HG03064 (cell line): ENCODE data around the gene COL27A1.

ENCODE experiments used
- ATAC-seq: cut with Tn5 transposase; IDR thresholded peaks from one replicate; pipeline ENCODE4 v1.9.1; 2021; ENCODE audit warnings: low read depth; ENCODE audit not compliant: unreplicated experiment

COL27A1 gene

GRCh38 chr9:114202849-114203248 is 47.5 kb downstream of the COL27A1 start:
- no peak for ATAC-seq

DNA sequence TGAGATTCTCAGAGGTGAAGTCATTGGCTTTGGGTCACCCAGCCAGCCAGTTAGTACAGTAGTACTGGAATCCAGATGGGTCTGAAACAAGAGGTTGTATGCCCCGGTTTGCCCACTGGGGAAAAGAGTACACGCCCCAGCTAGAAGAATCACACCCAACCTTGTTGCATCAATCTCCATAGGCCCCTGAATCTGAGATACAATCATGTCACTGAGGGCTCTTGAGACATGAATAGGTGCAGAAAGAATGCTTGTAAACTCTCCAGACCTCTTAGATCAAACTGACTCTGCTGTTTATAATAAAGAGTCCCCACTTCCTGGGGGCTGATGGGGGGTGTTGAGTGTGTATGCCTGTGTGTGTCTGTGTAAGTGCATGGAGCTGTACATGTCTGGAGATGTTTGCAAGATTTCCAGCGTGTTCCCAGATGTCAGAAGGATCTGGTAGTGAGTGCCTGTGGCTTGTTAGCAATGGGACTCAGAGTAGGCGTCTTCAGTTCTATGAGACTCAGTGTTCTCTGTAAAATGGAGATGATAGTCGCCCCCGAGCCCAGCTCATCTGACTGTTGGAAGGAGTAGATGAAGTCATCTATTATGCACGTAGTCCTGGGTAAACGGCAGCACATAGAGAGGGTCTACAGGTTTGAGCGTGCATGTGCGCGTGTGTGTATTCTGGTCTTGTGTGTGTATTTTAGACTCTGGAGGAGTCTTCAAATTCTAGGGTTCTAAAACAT is 48.2 kb downstream of the COL27A1 start:
- no peak for ATAC-seq

DNA sequence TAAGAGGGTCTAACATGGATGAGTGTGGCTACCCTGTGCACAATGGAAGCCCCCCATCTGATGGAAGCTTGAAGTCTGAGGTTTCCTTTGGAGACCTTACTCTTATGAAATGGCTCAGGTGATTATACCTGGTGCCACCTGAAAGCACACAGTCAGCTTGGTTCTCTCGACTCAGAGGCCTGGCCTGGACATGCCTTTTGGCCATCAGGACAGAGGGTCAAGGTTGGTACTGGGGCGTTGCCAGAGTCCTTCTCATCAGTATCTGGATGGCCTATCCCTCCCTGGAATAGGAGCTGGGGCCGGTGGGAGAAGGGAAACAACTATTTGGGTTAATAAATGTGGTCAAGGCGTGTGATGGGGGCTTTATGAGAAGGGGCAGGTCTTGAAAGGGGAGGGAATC is 48.9 kb downstream of the COL27A1 start:
- no peak for ATAC-seq

DNA sequence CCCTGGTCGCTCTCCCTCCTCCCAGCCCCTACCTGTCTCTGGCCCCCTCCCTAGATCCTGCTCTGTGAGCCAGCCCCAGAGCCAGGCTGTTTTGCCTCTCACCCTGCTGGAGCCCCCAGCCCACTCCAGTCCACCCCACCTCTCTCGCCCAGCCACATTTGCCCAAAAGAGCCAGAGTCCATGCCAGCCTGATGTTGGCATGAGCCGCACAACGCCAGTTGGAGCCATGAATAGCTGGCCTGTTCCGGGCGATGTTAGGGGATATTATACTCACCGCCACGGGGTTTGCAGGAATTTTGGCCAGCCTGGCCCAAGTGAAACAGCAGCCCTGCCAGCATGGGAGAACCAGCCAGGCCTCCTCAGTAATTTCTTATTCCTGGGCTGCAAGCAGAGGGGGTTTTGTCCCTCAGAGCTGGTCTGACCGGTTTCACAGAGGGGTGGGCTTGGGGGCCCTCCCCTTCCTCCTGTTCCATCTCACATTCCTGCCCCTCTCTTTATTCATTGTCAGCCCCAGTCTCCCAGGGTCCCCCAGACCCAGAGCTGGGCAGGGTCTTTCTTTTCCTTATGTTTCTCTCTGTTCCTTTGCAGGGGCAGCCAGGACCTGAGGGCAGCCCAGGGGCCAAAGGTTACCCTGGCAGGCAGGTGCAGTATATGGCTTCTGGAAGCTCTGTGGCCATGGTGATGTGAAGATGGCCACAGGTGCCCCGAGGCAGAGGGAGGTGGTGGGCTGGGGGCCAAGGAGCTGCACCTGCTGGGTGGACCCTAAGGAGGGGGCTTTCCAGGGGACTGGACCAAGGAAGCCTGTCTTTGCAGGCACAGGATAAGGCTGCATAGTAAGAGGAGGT is 50.1 kb downstream of the COL27A1 start:
- ATAC-seq: no peak

DNA sequence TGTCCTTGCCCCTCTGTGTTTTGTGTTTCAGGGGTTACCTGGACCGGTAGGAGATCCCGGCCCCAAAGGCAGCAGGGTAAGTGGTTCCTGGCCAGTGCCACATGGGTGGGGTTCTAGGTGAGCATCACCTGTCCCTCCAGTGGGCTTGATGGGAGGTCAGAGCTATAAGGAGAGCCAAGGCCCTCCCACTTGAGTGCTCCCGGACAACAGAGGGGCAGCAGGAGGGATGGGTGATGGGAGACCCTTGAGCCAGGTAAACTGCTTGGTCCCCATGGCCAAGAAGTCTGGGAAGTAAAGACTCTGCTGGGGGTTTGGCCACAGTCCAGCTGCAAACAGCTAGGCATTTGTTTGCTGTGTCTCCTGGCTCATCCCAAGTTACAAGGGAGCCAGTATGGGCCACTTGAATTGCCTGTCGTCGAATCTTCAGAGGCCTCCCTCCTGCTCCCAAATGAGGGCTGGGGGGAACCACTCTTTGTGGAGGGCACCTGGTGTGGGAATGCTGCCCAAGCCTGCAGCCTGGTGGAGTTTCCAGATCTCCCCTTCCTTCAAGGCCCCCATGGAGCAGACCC is 51.0 kb downstream of the COL27A1 start:
- ATAC-seq: no peak

DNA sequence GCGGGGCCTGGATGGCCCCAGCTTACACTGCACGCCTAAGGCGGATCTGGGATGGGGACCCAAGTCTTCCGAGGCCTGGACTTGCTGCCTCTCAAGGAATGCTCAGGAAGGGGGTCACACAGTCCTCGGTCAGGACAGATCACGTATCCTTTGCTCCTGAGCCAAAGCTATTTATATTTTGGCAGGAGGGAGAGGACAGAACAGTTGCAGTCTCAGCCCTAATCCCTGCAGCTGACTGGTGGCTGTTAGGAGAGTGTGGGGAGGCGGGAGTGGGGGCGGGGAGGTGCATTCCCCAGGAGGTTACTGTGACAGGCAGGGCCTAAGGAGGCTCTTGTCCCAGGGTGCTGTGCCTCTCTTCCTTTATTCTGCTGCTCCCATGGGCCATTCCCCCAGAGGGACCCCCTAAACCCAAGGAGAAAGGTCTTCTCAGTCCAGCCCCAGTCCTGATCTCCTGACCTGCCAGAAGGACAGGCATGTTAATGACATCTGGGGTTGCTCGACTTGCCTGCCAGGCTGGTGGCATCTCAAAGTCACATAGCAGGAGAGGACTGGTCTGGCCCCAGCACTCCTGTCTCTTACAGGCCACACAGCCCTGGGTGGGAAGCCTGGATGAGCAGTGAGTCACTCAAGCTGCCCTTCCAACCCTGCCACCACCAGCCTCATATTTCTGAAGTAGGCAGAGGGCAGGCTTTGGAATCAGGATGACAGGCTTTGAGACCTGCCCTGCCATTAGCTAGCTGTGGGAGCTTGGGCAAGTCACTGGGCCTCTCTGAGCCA is 51.9 kb downstream of the COL27A1 start:
- no peak for ATAC-seq

- ATAC-seq: no peak
These were observed 52.5 kb downstream of the COL27A1 start for GRCh38 chr9:114207845-114208244.

DNA sequence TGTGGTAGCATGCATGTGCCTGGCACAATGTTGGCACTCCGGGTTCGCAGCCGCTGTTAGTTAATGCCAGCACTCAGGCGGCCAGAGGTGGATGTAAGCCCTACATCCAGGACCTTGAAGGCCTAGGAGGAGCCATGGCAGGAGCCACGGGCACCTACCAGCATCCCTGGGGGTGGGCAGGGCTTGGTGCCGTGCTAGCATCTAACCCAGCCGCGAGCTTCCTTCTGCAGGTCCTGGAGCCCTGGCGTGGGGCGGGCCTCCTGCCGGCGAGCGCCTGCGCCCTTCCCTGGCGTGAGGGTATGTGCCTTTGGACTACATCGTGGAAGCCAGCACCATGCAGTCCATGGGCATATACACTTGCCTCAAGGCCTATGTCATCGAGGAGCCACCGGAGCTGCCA is 53.8 kb downstream of the COL27A1 start:
- ATAC-seq: no peak

- no peak for ATAC-seq
These were observed 54.8 kb downstream of the COL27A1 start for GRCh38 chr9:114210136-114210535.

GRCh38 chr9:114210691-114211276 is 55.4 kb downstream of the COL27A1 start:
- no peak for ATAC-seq

DNA sequence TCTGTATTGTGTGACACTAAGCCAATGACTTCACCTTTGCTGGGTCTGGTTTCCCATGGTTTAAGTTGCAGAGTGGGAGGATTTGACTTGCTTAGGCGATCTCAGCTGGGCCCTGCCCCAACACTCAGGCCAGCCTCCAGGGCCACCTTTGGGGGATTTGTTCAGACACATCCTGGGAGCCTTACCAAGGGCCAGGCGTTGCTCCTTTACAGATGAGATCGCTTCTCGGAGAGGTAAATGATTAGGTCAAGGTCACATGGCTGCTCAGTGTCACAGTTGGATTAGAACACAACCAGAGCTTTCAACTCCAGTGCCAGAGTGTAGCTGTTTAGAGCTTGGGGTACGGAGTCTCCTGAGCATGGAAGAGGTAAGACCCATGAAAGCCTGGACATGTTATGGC is 57.5 kb downstream of the COL27A1 start:
- no peak for ATAC-seq

GRCh38 chr9:114213566-114213965 is 58.2 kb downstream of the COL27A1 start:
- ATAC-seq: no peak

GRCh38 chr9:114214181-114214580 is 58.8 kb downstream of the COL27A1 start:
- ATAC-seq: no peak

- no peak for ATAC-seq
These were observed 59.5 kb downstream of the COL27A1 start for GRCh38 chr9:114214686-114215414.

- ATAC-seq: no peak
These were observed 60.7 kb downstream of the COL27A1 start for GRCh38 chr9:114216081-114216480.

DNA sequence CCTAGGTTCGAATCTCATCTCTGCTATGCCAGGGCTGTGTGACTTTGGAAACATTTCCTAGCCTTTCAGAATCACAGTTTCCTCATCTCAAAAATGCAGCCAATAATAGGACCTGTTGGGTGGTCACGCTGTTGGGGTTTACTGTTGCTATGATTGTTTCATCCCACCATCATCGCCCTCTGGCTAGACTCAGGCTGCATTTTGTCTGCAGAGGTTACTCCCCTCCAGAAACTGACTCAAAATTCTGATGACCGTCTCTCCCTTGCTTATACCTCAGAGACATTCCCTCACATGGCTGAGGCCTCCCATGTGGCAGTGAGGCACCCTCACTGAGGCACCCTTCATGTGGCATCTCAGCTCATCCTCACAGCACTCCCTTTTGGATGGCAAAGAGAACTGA is 61.6 kb downstream of the COL27A1 start:
- no peak for ATAC-seq

DNA sequence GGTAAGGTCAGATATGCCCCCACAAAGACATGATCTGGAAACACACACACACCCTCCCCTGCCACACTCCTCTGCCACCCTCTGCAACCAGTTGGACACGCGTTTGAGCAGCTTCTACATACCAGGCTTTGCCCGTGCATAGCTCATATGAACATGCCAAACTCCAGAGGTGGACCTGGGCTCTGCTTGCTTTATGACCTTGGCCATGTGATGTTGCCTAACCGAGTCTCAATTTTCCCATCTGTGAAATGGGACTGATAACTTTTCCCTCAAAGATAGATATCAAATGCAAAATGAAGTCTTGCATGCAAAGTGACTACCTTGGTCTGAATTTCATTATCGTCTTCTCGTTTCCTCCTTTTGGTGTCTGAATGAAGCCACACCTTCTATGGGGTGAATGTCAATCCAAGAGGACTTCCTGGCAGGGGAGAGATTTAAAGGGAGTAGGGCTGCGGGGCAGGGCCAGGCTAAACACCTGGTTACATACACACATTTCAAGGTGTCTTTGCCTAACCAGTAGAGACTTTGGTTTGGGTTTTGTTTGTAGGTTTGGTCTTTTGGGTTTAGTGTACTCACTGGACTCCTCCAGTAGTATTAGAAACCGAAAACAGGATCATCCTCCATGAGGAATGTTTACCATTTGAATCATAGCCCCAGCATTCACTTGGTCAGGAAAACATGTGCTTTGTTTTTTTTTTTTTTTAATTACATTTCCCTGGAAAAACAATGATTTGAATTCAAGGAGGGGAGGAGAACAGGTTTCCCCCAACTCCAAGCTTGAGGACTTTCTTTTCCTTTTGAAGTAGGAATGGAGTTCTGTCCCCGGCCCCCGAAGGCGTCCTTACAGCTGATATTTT is 63.2 kb downstream of the COL27A1 start:
- ATAC-seq: no peak

DNA sequence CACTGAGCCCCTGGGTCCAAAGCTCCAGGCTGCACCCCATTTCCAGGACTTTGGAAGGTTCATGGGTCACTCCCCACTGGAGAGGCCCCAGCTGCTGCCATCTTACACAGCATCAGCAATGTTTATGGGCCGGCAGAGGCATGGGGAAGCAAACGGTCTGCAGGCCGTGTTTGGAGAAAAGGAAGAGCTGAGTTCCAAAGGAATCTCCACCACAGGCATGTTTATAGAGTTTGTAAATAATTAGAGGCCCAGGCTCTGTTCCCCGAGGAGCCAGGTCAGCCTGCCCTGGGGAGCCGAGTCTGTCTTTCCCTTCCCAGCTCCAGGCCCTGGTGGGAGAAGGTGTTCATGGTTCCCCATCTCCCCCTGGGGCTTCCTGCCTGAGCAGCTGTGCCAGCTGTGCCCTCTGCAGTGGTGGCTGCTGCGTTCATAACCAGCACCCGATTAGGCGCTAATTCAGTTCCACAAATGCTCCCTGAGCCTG is 64.8 kb downstream of the COL27A1 start:
- ATAC-seq: no peak
